ENCODE data around the gene TMEM187.

TMEM187 gene

DNA sequence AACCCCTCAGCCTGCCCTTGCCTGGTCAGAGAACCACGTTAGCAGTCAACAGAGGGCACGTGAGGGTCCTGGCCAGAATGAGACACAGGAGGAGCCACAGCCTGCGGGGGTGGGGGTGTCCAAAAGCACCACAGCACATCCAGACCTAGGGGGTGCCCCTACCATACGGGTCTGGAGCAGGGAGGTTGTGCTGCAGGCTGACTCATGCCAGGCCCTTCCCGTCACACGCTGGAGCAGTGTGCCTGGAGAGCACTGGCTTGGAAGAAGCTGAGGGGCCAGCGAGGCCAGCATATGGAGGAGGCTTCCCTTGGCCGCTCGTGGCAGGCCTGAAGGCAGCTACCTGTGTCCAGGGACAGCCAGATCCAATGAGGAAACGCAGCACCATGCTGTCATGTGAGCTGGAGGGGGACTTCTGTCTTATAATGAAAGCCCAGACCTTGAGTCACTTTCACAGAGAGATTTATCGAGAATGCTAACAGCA is 48.6 kb downstream of the TMEM187 start:
- TF ChIP-seq CEBPB (IDR thresholded peaks at IDR 0.05) (no peak), TAF1 (IDR thresholded peaks at IDR 0.05; ENCODE audit: low read depth) (no peak), ZBTB7A (IDR thresholded peaks at IDR 0.05; ENCODE audit: low read depth) (no peak), EGR1 (IDR thresholded peaks at IDR 0.05) (no peak), YY1 (IDR thresholded peaks at IDR 0.05; ENCODE audit: low read depth) (no peak), CREB1 (IDR thresholded peaks at IDR 0.05; ENCODE audit: low read depth) (no peak), TCF12 (IDR thresholded peaks at IDR 0.05; ENCODE audit: low read depth) (no peak), EP300 (IDR thresholded peaks at IDR 0.05; ENCODE audit: borderline replicate concordance) (no peak), TEAD4 (IDR thresholded peaks at IDR 0.05) (no peak), RAD21 (IDR thresholded peaks at IDR 0.05; ENCODE audit: low read depth) (no peak)
- TF ChIP-seq, protein P1, sequence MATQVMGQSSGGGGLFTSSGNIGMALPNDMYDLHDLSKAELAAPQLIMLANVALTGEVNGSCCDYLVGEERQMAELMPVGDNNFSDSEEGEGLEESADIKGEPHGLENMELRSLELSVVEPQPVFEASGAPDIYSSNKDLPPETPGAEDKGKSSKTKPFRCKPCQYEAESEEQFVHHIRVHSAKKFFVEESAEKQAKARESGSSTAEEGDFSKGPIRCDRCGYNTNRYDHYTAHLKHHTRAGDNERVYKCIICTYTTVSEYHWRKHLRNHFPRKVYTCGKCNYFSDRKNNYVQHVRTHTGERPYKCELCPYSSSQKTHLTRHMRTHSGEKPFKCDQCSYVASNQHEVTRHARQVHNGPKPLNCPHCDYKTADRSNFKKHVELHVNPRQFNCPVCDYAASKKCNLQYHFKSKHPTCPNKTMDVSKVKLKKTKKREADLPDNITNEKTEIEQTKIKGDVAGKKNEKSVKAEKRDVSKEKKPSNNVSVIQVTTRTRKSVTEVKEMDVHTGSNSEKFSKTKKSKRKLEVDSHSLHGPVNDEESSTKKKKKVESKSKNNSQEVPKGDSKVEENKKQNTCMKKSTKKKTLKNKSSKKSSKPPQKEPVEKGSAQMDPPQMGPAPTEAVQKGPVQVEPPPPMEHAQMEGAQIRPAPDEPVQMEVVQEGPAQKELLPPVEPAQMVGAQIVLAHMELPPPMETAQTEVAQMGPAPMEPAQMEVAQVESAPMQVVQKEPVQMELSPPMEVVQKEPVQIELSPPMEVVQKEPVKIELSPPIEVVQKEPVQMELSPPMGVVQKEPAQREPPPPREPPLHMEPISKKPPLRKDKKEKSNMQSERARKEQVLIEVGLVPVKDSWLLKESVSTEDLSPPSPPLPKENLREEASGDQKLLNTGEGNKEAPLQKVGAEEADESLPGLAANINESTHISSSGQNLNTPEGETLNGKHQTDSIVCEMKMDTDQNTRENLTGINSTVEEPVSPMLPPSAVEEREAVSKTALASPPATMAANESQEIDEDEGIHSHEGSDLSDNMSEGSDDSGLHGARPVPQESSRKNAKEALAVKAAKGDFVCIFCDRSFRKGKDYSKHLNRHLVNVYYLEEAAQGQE (IDR thresholded peaks at IDR 0.05; ENCODE audit: low read depth) = no peak
- TF ChIP-seq, protein P2, sequence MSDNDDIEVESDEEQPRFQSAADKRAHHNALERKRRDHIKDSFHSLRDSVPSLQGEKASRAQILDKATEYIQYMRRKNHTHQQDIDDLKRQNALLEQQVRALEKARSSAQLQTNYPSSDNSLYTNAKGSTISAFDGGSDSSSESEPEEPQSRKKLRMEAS (IDR thresholded peaks at IDR 0.05) = no peak
- TF ChIP-seq, protein P3, sequence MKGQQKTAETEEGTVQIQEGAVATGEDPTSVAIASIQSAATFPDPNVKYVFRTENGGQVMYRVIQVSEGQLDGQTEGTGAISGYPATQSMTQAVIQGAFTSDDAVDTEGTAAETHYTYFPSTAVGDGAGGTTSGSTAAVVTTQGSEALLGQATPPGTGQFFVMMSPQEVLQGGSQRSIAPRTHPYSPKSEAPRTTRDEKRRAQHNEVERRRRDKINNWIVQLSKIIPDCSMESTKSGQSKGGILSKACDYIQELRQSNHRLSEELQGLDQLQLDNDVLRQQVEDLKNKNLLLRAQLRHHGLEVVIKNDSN (IDR thresholded peaks at IDR 0.05) = no peak

DNA sequence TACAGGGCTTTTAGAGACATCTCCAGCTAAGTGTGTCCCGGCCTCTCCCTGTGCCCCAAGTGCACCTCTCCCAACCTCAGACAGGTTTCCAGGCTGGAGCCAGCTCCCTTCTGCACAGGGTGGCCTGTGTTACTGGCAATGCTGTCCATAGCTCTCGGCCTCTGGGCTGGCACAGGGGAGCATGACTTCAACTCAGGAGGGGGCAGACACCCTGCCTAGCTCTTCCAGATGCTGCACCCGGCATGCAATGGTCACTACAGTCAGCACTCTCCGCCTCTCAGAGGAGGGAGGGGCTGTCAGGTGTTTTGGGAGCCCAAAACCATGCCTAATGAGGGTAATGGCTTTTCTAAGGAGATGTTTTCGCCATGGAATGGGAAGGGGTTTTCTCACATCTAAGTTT is 49.6 kb downstream of the TMEM187 start:
- TF ChIP-seq NFIC (IDR thresholded peaks at IDR 0.05) (no peak), ZBTB7A (IDR thresholded peaks at IDR 0.05; ENCODE audit: low read depth) (no peak), CREB1 (IDR thresholded peaks at IDR 0.05; ENCODE audit: low read depth) (no peak), FOXM1 (IDR thresholded peaks at IDR 0.05; ENCODE audit: borderline replicate concordance, low read depth) (no peak), TAF1 (IDR thresholded peaks at IDR 0.05; ENCODE audit: low read depth) (no peak), TCF12 (IDR thresholded peaks at IDR 0.05; ENCODE audit: low read depth) (no peak), RAD21 (IDR thresholded peaks at IDR 0.05; ENCODE audit: low read depth) (no peak), TEAD4 (IDR thresholded peaks at IDR 0.05) (no peak), CEBPB (IDR thresholded peaks at IDR 0.05) (no peak), EP300 (IDR thresholded peaks at IDR 0.05; ENCODE audit: borderline replicate concordance) (no peak), EGR1 (IDR thresholded peaks at IDR 0.05) (no peak), YY1 (IDR thresholded peaks at IDR 0.05; ENCODE audit: low read depth) (no peak)
- TF ChIP-seq, protein P3 (IDR thresholded peaks at IDR 0.05) = no peak
- TF ChIP-seq, protein P2 (IDR thresholded peaks at IDR 0.05) = no peak
- TF ChIP-seq, protein P1 (IDR thresholded peaks at IDR 0.05; ENCODE audit: low read depth) = no peak

DNA sequence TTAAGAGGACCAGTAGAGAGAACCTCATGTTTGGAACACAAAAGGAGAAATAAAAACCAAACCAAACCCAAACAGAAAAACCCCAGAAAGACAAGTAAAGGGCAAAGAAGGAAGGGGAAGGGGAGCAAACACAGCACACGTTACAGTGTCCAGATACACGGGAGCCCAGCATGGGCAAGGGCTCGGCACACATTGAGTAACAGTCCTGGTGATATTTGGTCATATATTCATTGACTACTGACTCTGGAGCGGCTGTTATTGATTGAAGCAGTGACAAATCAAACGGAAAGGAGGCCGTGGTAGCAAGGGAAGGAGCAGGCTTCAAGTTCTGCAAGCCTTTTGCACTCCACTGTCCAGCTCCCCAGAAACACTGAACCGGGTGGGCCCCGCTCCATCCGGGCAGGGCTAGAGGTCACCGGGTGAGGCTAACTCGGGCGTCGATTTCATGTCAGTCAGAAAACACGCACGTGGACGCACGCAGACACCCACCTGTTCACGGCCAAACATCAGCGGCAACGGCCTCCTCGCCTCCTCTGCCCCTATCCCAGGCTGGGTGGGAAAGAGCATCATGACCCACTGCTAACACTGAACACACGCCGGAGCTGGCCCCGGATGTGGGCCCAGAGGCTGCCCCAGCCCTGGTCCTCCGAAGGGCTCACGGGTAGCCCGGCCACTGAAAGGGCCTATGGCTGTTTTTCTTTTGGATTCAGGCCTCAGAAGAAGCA is 50.9 kb downstream of the TMEM187 start:
- TF ChIP-seq FOXM1 (IDR thresholded peaks at IDR 0.05; ENCODE audit: borderline replicate concordance, low read depth) (no peak), TAF1 (IDR thresholded peaks at IDR 0.05; ENCODE audit: low read depth) (no peak), NFIC (IDR thresholded peaks at IDR 0.05) (no peak), YY1 (IDR thresholded peaks at IDR 0.05; ENCODE audit: low read depth) (no peak), CEBPB (IDR thresholded peaks at IDR 0.05) (no peak), ZBTB7A (IDR thresholded peaks at IDR 0.05; ENCODE audit: low read depth) (no peak)
- TF ChIP-seq, protein P2 (IDR thresholded peaks at IDR 0.05) = no peak
- TF ChIP-seq, protein P3 (IDR thresholded peaks at IDR 0.05) = no peak
- TF ChIP-seq, protein P1 (IDR thresholded peaks at IDR 0.05; ENCODE audit: low read depth) = no peak
